ENCODE measurements around the gene GARIN5B. TPM values are rescaled to one million over a fixed set of nuclear protein-coding genes. Genes with fewer than 3 reads are reported as not detected.

The GARIN5B gene
- total and polyA plus RNA-seq, 2 experiments from 2014 or later, result not detected

GRCh38 chr19:55309448-55309847, 53.6 kb downstream of the GARIN5B start:
- peaks cover 4% of the 10 kb centered on the region for H3K36me3 ChIP-seq (ENCODE audit: insufficient read depth)
- H4K20me1 ChIP-seq (replicated peaks; ENCODE audit: insufficient read depth), result no peaks in the 10 kb centered on the region; the same call in 1 of the 2 replicates
- peaks cover 14% of the 10 kb centered on the region for H3K27me3 Mint-ChIP-seq (ENCODE audit: insufficient read depth, low read depth, poor library complexity)
- H2AFZ ChIP-seq, result no peak overlapping the region
- H3K4me3 Mint-ChIP-seq, result no peak overlapping the region
- no peaks in the 10 kb centered on the region; the same call in 2 of the 3 replicates for H3K9me3 Mint-ChIP-seq
- H3K27ac ChIP-seq (ENCODE audit: low read depth), result no peak overlapping the region
- no peak for TF ChIP-seq CREB1 (CRISPR knock-in tag; IDR thresholded peaks at IDR 0.05; ENCODE audit: low read depth)
- TF ChIP-seq ZNF114 (CRISPR knock-in tag; IDR thresholded peaks at IDR 0.05), result no peak
- no peak for TF ChIP-seq REST (IDR thresholded peaks at IDR 0.05; ENCODE audit: unreplicated experiment)
- no peak overlapping the region for H3K4me3 ChIP-seq
- no peak overlapping the region for H3K27ac Mint-ChIP-seq
- H3K4me2 ChIP-seq, result no peak overlapping the region
- ATAC-seq (no peak), DNase-seq (ENCODE audit: low spot score) (no peak)
- H3K4me1 Mint-ChIP-seq, result peaks cover 15% of the 10 kb centered on the region
- peaks cover 42% of the 10 kb centered on the region for H3K36me3 Mint-ChIP-seq (ENCODE audit: low read depth)
- H3K27me3 ChIP-seq (ENCODE audit: insufficient read depth), result no peaks in the 10 kb centered on the region
- H3K79me2 ChIP-seq (replicated peaks; ENCODE audit: insufficient read depth), result no peaks in the 10 kb centered on the region
- H3F3A ChIP-seq (replicated peaks; ENCODE audit: low read depth), result peaks cover 11% of the 10 kb centered on the region
- H3K9me2 ChIP-seq (ENCODE audit: insufficient read depth), result no peaks in the 10 kb centered on the region
- peaks cover 10% of the 10 kb centered on the region for H3K4me1 ChIP-seq (ENCODE audit: insufficient read depth)

- H3K4me1 Mint-ChIP-seq, result peaks cover 11% of the 10 kb centered on the region
- peaks cover 5% of the 10 kb centered on the region for H3K36me3 ChIP-seq (ENCODE audit: insufficient read depth)
- H3K9me2 ChIP-seq (ENCODE audit: insufficient read depth), result no peaks in the 10 kb centered on the region
- H4K20me1 ChIP-seq (replicated peaks; ENCODE audit: insufficient read depth), result no peaks in the 10 kb centered on the region; the same call in 1 of the 2 replicates
- H2AFZ ChIP-seq, result no peak overlapping the region
- ATAC-seq, result no peak
- H3K27ac Mint-ChIP-seq, result no peak overlapping the region
- peaks cover 53% of the 10 kb centered on the region for H3K36me3 Mint-ChIP-seq (ENCODE audit: low read depth)
- H3F3A ChIP-seq (replicated peaks; ENCODE audit: low read depth), result peaks cover 17% of the 10 kb centered on the region
- no peaks in the 10 kb centered on the region for H3K27me3 ChIP-seq (ENCODE audit: insufficient read depth)
- no peak overlapping the region for H3K27ac ChIP-seq (ENCODE audit: low read depth)
- H3K4me3 ChIP-seq, result no peak overlapping the region
- no peak overlapping the region; the same call in 2 of the 3 replicates for H3K4me3 Mint-ChIP-seq
- peaks cover 10% of the 10 kb centered on the region for H3K4me1 ChIP-seq (ENCODE audit: insufficient read depth)
- H3K9me3 Mint-ChIP-seq, result no peaks in the 10 kb centered on the region; the same call in 2 of the 3 replicates
- DNase-seq (ENCODE audit: low spot score), result no peak
- H3K4me2 ChIP-seq, result no peak overlapping the region
- no peaks in the 10 kb centered on the region for H3K79me2 ChIP-seq (replicated peaks; ENCODE audit: insufficient read depth)
- peaks cover 12% of the 10 kb centered on the region for H3K27me3 Mint-ChIP-seq (ENCODE audit: insufficient read depth, low read depth, poor library complexity)
- TF ChIP-seq JUNB (IDR thresholded peaks at IDR 0.05; ENCODE audit: unreplicated experiment) (no peak), ZNF462 (CRISPR knock-in tag; IDR thresholded peaks at IDR 0.05) (no peak), CTCF (conservative IDR thresholded peaks at IDR 0.05; ENCODE audit: low read depth in 2 of 2) (no peak), CREB1 (CRISPR knock-in tag; IDR thresholded peaks at IDR 0.05; ENCODE audit: low read depth) (no peak), NANOG (IDR thresholded peaks at IDR 0.05; ENCODE audit: borderline replicate concordance) (no peak), ZNF114 (CRISPR knock-in tag; IDR thresholded peaks at IDR 0.05) (no peak), EZH2 (IDR thresholded peaks at IDR 0.05; ENCODE audit: low read depth, unreplicated experiment) (no peak), ZNF331 (CRISPR knock-in tag; IDR thresholded peaks at IDR 0.05; ENCODE audit: low read depth) (no peak), POLR2AphosphoS5 (IDR thresholded peaks at IDR 0.05; ENCODE audit: low read depth) (no peak), EZH2phosphoT487 (IDR thresholded peaks at IDR 0.05; ENCODE audit: unreplicated experiment) (no peak)
Observed at GRCh38 chr19:55308281-55308680, 54.8 kb downstream of the GARIN5B start.
